ENCODE data around the gene SREBF2.

SREBF2 gene

GRCh38 chr22:41909310-41910049 is 76.6 kb downstream of the SREBF2 start:
- Histone ChIP-seq H3K4me1 (ENCODE audit: insufficient read depth, low read length, severe bottlenecking) (peaks cover 25% of the 10 kb centered on the region), H3K36me3 (ENCODE audit: insufficient read depth, low read length) (peaks cover 34% of the 10 kb centered on the region), H2AFZ (ENCODE audit: low read length) (no peak overlapping the region), H3K9me2 (ENCODE audit: low read depth, low read length) (no peaks in the 10 kb centered on the region), H3K27ac (ENCODE audit: low read depth, low read length, poor library complexity, severe bottlenecking) (no peak overlapping the region), H3K9me3 (ENCODE audit: low read length) (no peaks in the 10 kb centered on the region), H4K20me1 (ENCODE audit: insufficient read depth, low read length) (no peaks in the 10 kb centered on the region), H3K4me3 (ENCODE audit: low read depth, low read length, poor library complexity, severe bottlenecking) (peak overlapping the region; percentile 13), H3K79me2 (ENCODE audit: insufficient read depth, low read length) (no peaks in the 10 kb centered on the region), H3K9ac (ENCODE audit: low read length) (no peak overlapping the region), H3K27me3 (ENCODE audit: insufficient read depth, low read length) (peaks cover 8% of the 10 kb centered on the region; the same call in 1 of the 2 replicates), H3F3A (ENCODE audit: insufficient read depth, low read length) (0 out of 2 replicates have a peak, but pooled peaks cover 3% of the 10 kb centered on the region), H3K4me2 (ENCODE audit: low read length) (peak overlapping the region; percentile 41)
- no peak for TF ChIP-seq CTCF (IDR thresholded peaks at IDR 0.05; ENCODE audit: low read length)
- TF ChIP-seq EZH2 (IDR thresholded peaks at IDR 0.05; ENCODE audit: borderline replicate concordance, low read length) = no peak

DNA sequence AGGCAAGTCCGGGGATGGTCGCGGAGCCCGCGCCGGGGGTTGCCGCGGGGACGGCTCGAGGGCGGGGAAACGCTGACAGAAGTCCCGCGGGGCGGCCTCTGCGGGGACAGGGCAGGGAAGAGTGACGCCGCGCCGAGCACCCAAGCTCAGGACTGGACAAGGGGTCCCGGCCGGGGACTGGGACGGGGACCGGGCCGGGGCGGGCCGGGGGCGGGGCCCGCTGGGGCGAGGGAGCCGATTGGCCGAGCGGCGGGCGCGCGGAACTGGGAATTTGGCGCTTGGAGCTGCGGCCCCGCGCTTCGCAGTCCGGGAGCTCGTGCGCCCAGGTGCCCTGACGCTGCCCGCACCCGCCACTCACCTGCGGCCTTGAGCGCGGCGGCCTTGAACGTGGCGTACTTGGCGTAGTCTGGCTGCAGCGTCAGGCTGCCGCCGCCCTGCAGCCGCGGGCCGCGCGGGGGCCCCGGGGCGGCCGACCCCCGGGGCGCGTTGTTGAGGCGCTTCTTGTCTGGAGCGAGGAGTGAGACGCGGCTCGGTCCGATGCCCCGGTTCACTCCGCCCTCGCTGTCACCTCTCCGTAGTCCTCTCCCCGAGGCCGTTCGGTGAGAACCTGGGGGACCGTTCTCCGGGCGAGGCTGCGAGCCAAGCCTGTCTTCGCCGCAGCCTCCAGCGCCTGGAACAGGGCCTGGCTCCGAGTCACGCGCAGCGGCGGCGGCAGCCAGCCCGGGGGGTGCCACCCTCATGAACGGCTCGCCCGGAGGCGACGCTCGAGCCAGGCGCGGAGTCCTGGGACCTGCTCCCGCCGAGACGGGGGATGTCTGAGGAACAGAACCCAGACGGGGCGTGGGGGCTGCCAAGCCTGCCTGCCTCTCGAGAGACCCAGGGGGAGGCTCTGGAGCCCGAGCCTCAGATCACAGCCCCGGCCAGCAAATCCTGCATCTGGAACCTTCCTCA is 77.4 kb downstream of the SREBF2 start:
- Histone ChIP-seq H3F3A (ENCODE audit: insufficient read depth, low read length) (0 out of 2 replicates have a peak, but pooled peaks cover 3% of the 10 kb centered on the region), H3K4me2 (ENCODE audit: low read length) (peak overlapping the region; percentile 41), H2AFZ (ENCODE audit: low read length) (no peak overlapping the region), H4K20me1 (ENCODE audit: insufficient read depth, low read length) (no peaks in the 10 kb centered on the region), H3K4me1 (ENCODE audit: insufficient read depth, low read length, severe bottlenecking) (peaks cover 28% of the 10 kb centered on the region), H3K9ac (ENCODE audit: low read length) (no peak overlapping the region), H3K27ac (ENCODE audit: low read depth, low read length, poor library complexity, severe bottlenecking) (no peak overlapping the region), H3K9me2 (ENCODE audit: low read depth, low read length) (no peaks in the 10 kb centered on the region), H3K27me3 (ENCODE audit: insufficient read depth, low read length) (peaks cover 9% of the 10 kb centered on the region; the same call in 1 of the 2 replicates), H3K9me3 (ENCODE audit: low read length) (no peaks in the 10 kb centered on the region), H3K36me3 (ENCODE audit: insufficient read depth, low read length) (peaks cover 26% of the 10 kb centered on the region), H3K4me3 (ENCODE audit: low read depth, low read length, poor library complexity, severe bottlenecking) (peak overlapping the region; percentile 13), H3K79me2 (ENCODE audit: insufficient read depth, low read length) (no peaks in the 10 kb centered on the region)
- TF ChIP-seq EZH2 (IDR thresholded peaks at IDR 0.05; ENCODE audit: borderline replicate concordance, low read length) (no peak), CTCF (IDR thresholded peaks at IDR 0.05; ENCODE audit: low read length) (no peak)

GRCh38 chr22:41911001-41911611 is 78.2 kb downstream of the SREBF2 start:
- Histone ChIP-seq H3K9me3 (ENCODE audit: low read length) (no peaks in the 10 kb centered on the region), H2AFZ (ENCODE audit: low read length) (no peak overlapping the region), H3K4me3 (ENCODE audit: low read depth, low read length, poor library complexity, severe bottlenecking) (no peak overlapping the region), H3F3A (ENCODE audit: insufficient read depth, low read length) (0 out of 2 replicates have a peak, but pooled peaks cover 3% of the 10 kb centered on the region), H3K36me3 (ENCODE audit: insufficient read depth, low read length) (peaks cover 18% of the 10 kb centered on the region), H3K27ac (ENCODE audit: low read depth, low read length, poor library complexity, severe bottlenecking) (no peak overlapping the region), H3K79me2 (ENCODE audit: insufficient read depth, low read length) (no peaks in the 10 kb centered on the region), H4K20me1 (ENCODE audit: insufficient read depth, low read length) (no peaks in the 10 kb centered on the region), H3K9ac (ENCODE audit: low read length) (no peak overlapping the region), H3K27me3 (ENCODE audit: insufficient read depth, low read length) (peaks cover 15% of the 10 kb centered on the region; the same call in 1 of the 2 replicates), H3K4me2 (ENCODE audit: low read length) (peak overlapping the region; percentile 41; the same call in 1 of the 2 replicates), H3K9me2 (ENCODE audit: low read depth, low read length) (no peaks in the 10 kb centered on the region), H3K4me1 (ENCODE audit: insufficient read depth, low read length, severe bottlenecking) (peaks cover 31% of the 10 kb centered on the region)
- TF ChIP-seq CTCF (IDR thresholded peaks at IDR 0.05; ENCODE audit: low read length) = no peak
- TF ChIP-seq EZH2 (IDR thresholded peaks at IDR 0.05; ENCODE audit: borderline replicate concordance, low read length) = no peak
